Omental fat pad (tissue), 4 donors: Measurements from ENCODE around the gene BZW2. TPM values are rescaled to one million over a fixed set of nuclear protein-coding genes. Genes with fewer than 3 reads are reported as not detected.
"Not testable (repeated sequence)": the region's sequence is repeated elsewhere in the genome, so short reads cannot be mapped to it uniquely, and the experiment has no call there.

Experiments
- ATAC-seq: fragments of 150-250 bp; one replicate; pipeline ENCODE4 v1.9.1; 2016; ENCODE audit warnings: mild to moderate bottlenecking, moderate library complexity; ENCODE audit not compliant: low FRiP score
- DNase-seq: peaks from one replicate; pipeline ENCODE4 v3.0.0-alpha.2; 2019; ENCODE audit warnings: low spot score
- total RNA-seq, 4 donors: library from RNA; depleted of rRNA; stranded (reverse); fragments of >200 nt; gene quantifications; one replicate each; pipeline ENCODE4 v1.1.0, GENCODE V29; 2016
- TF ChIP-seq, protein P1 (sequence below), 3 donors: fragments of 450-650 bp; IDR thresholded peaks; one replicate each; pipeline ENCODE4 v1.5.1; 2016 to 2017; ENCODE audit warnings: antibody characterized with exemption in 3 of 3, mild to moderate bottlenecking in 3 of 3, moderate library complexity in 2 of 3

The BZW2 gene
- total RNA-seq, 4 donors from 2014 or later, result 44.9 to 92.7 (median 55.4) TPM

DNA sequence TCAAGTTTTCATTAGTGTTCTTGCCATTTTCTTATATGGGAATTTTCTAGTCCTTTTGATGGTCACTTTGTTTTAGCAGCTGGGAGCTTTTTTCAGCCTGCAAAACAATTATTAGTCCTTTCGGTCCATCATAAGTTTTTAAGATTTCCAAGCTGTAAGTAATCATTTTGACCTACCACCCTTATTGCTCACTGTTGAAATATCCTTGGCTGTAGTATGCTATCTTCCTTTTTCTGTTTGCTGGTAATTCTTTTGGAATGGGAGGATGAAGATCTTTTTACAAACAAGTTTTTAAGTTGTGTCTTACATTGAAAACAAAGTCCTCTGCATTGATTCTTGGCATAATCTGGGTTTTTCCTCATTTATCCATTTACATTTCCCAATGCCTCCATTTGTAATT lies 24.0 kb downstream of the BZW2 start:
- TF ChIP-seq, protein P1, sequence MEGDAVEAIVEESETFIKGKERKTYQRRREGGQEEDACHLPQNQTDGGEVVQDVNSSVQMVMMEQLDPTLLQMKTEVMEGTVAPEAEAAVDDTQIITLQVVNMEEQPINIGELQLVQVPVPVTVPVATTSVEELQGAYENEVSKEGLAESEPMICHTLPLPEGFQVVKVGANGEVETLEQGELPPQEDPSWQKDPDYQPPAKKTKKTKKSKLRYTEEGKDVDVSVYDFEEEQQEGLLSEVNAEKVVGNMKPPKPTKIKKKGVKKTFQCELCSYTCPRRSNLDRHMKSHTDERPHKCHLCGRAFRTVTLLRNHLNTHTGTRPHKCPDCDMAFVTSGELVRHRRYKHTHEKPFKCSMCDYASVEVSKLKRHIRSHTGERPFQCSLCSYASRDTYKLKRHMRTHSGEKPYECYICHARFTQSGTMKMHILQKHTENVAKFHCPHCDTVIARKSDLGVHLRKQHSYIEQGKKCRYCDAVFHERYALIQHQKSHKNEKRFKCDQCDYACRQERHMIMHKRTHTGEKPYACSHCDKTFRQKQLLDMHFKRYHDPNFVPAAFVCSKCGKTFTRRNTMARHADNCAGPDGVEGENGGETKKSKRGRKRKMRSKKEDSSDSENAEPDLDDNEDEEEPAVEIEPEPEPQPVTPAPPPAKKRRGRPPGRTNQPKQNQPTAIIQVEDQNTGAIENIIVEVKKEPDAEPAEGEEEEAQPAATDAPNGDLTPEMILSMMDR (IDR thresholded peaks at IDR 0.05), result no peak
- DNase-seq (no peak), ATAC-seq (peak; percentile 33)

DNA sequence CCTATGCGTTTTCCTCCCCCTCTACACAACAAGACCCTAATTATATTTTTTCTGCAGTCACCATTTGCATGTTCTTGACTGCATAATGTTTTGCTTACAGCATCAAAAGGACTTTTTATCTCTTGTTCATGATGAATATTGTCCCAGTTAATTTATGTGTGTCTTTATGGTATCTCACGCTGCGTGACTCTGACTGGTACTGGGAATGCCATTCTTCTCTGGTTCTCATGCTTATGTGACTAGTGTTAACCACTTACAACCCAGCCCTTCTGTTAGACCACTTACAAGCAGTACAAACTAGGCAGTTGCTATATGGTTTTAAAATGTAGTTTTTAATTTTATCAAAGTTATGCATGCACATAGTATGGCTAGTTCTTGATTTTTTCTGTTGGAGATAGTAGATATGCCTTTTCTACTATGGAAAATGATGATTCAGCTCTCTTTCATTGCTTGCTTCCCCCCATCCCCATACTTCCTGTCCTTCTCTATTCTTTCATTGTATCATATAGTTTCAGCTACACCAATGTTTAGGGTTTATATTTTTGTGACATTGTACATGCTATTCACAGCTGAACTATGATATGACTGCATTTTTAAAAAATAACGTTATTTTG lies 24.9 kb downstream of the BZW2 start:
- TF ChIP-seq, protein P1 (IDR thresholded peaks at IDR 0.05), result no peak
- DNase-seq, result no peak
- ATAC-seq, result no peak

DNA sequence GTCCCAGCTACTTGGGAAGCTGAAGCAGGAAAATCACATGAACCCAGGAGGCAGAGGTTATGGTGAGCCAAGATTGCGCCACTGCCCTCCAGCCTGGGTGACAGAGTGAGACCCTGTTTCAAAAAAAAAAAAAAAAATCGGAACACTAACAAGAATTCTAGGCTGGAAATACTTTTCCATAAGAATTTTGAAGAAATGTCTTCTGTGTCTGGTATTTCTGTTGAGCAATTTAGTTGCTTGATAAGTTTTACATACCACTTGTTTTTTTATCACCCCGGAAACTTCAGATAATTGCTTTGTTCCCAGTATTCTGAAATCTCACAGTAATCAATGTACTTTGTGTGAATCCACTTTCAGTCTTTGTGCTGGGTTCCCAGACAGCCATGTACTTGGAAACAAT lies 25.8 kb downstream of the BZW2 start:
- no peak for ATAC-seq

DNA sequence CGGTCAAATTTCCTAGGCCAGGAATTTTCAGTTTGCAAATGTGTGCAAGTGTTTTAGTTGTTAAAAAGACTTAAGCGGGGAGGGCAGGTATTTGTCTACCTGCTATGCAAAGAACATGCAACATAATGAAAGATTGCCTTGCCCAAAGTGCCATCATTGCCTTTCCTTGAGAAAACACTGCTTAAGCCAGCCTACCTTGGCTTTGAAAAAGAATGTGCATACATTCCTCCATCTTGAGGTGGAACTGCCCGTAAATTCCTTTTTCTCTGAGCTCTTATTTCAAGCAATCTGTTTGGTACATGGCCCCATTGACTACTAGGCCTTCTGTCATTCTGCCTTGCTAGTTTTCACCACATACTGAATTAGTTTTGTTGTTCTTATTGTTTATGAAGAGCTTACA lies 29.3 kb downstream of the BZW2 start:
- ATAC-seq (no peak), DNase-seq (no peak)
- TF ChIP-seq, protein P1 (IDR thresholded peaks at IDR 0.05), result no peak

More for the DNA sequence above, 25.8 kb downstream of the BZW2 start:
- TF ChIP-seq, protein P1 (IDR thresholded peaks at IDR 0.05), result no peak
- DNase-seq, result no peak

DNA sequence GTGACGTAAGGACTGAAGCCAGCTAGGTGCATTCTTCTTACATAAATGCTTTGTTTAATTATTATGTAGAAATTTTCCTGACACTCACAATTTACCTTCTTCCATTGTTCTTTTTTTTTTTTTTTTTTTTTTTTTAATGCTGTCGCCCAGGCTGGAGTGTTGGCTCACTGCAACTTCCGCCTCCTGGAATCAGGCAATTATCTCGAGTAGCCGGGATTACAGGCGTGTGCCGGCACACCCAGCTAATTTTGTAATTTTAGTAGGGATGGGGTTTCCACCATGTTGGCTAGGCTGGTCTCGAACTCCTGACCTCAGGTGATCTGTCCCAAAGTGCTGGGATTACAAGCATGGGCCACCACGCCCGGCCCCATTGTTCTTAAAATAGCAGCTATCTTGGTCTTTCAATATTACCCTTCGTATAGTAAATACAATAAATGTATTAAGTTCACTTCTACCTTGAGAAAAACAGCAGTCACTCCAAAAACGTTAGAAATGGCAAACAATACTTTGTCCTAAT lies 32.1 kb downstream of the BZW2 start:
- ATAC-seq, result no peak
- TF ChIP-seq, protein P1 (IDR thresholded peaks at IDR 0.05), result no peak

DNA sequence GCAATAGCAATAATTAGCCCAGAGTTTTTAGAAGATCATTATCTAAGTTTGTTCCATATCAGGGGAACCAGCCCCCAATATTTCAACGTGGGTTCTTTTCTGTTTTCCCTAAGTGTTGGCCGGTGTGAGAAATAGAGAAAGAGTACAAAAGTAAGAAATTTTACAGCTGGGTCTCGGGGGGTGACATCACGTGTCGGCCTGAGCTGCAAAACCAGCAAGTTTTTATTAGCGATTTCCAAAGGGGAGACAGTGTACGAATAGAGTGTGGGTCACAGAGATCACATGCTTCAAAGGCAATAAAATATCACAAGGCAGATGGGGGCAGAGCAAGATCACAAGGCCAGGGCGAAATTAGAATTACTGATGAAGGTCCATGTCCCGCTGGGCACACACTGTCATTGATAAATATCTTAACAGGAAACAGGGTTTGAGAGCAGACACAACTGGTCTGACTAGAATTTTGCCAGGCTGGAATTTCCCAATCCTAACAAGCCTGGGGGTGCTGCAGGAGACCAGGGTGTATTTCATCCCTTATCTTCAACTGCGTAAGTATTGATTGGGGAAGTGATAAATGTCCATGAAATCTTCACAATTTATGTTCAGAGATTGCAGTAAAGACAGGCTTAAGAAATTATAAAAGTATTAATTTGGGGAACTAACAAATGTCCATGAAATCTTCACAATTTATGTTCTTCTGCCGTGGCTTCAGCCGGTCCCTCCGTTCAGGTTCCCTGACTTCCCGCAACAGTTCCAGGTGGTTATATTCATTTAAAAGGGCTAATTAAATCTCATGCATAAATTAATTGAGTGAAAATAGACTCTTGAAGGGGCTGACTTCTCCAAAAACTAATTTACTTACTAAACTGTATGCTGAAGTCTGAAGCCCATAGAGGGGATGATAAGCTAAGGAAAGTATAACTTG lies 32.9 kb downstream of the BZW2 start:
- not testable (repeated sequence) for DNase-seq, ATAC-seq

More for the DNA sequence above, 32.1 kb downstream of the BZW2 start:
- DNase-seq, result no peak

DNA sequence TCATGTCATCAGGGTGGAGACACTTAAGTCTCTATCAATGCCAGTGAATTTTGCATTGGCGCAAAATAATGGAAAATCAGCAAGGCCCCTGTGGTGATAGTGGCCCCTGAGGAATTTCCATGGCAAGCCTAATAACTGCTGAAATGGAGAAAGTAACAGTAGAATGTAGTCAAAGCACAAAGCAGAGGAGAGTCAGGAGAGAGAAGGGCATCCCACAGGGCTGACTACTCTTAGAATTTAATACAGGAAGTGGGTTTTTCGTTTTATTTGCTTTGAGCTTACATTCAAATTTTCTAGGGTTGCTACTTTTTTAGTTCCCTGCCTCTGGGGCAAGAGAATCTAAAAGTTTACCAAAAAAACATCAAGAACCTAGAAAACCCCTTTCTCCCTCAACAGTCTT lies 39.0 kb downstream of the BZW2 start:
- DNase-seq, result no peak
- TF ChIP-seq, protein P1 (IDR thresholded peaks at IDR 0.05), result no peak
- no peak for ATAC-seq
